Stimulated activated CD4-positive, alpha-beta T cell treated with anti-CD3 and anti-CD28 coated beads, TNF-alpha, amount 100 ng/mL, for 24 hours (primary cell): ENCODE results near the gene DCST1.

Experiments
- DNase-seq, 3 experiments: peaks; one replicate each; pipeline ENCODE4 v3.0.0-alpha.2; 2020; ENCODE audit warnings: low read depth in 3 of 3

DCST1 gene

GRCh38 chr1:155086856-155087535, 53.4 kb downstream of the DCST1 start:
- DNase-seq, result no peak

GRCh38 chr1:155091071-155092051, 57.7 kb downstream of the DCST1 start:
- DNase-seq, result peak; percentile 68 to 80 (median 72)

GRCh38 chr1:155092131-155092530, 58.5 kb downstream of the DCST1 start:
- DNase-seq, result no peak

GRCh38 chr1:155092641-155093040, 59.0 kb downstream of the DCST1 start:
- DNase-seq, result no peak

- DNase-seq, result no peak
Observed at GRCh38 chr1:155093911-155094621, 60.4 kb downstream of the DCST1 start.

- no peak for DNase-seq
Observed at GRCh38 chr1:155094622-155094948, 61.0 kb downstream of the DCST1 start.

- DNase-seq, result no peak
Observed at GRCh38 chr1:155099331-155099730, 65.7 kb downstream of the DCST1 start.
